ENCODE data around the gene SMIM10L2A.
A peak's percentile ranks its signal among the peaks of the same experiment; 100 is the strongest.
"Not testable (repeated sequence)": the region's sequence is repeated elsewhere in the genome, so short reads cannot be mapped to it uniquely, and the experiment has no call there.

The SMIM10L2A gene

DNA sequence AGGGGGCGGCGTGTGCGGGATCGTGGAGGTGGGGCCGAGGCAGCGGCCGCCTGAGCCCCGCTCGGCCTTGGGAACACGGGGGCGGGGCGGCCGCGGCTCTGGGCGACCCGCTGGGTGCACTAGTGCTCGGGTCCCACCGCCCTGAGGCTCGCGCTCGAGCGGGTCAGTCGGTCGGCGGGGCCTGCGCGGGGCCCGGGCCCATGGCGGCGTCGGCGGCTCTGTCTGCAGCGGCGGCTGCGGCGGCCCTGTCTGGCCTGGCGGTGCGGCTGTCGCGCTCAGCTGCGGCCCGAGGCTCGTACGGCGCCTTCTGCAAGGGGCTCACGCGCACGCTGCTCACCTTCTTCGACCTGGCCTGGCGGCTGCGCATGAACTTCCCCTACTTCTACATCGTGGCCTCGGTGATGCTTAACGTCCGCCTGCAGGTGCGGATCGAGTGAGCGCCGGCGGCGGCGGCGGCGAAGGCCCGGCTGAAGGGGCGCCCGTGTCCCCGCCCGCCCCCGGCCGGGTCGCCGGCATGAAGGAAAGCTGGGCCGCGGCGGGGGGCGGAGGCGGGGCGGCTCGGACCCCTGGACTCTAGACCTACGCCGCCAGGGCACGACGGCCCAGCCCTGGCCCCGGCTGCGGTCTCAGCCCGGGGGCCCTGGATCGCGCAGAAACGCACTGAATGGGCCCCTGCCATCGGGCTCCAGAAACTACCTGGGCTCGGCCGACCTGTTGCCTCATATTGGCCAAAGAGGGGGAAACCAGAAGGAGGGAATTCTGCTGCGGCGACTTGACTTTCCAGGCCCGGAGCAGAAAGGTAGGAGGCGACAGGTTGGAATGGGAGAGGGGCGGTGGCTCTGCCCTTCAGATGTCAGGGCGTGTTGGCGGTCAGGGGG is at the start of gene SMIM10L2A:
SMIM10L2A (plus strand) TSS at position 13 of the 878 bp plus-strand sequence; CDS start at position 201, 188 bp downstream.
- DNase-seq: no peak

- DNase-seq: no peak
Measured at GRCh38 chrX:135373357-135373756, 48.4 kb upstream of the SMIM10L2A start.

DNA sequence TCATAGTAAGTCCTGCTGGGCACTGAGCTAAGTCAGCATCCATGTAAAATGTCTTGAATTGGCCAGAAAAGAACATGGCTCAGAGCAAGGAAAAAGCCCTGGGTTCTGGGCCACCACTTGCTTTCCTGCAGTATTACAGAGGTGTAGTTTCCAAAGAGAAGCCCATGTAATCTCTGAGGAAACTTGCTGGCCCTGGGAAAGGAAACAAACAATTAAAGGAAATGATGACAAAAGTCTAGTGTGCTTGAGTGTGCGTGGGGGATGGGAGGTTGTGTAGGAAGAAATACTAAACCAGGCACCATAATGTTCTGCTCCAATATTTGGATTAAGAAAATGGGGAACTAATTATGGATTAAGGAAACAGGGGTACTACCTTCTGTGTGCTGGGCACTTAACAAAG is 39.5 kb upstream of the SMIM10L2A start:
- no peak for DNase-seq

GRCh38 chrX:135383249-135383648 is 38.5 kb upstream of the SMIM10L2A start:
- DNase-seq: no peak

- no peak for DNase-seq
Measured at GRCh38 chrX:135384161-135384836, 37.4 kb upstream of the SMIM10L2A start.

DNA sequence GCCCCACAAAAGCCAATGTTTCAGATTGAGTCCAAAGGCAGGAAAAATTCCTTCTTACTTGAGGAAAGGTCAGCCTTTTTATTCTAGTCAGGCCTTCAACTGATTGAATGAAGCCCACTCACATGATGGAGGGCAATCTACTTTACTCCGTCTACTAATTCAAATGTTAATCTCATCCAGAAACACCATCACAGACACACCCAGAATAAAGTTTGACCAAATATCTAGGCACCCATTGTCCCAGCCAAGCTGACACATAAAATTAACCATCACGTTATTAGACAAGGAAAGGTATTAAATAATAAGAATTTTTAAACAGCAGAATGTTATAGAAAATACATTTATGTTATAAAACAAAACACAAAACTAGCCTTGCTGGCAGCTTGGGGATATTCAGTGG is 32.9 kb upstream of the SMIM10L2A start:
- DNase-seq: no peak

GRCh38 chrX:135389243-135389642 is 32.5 kb upstream of the SMIM10L2A start:
- DNase-seq: no peak

DNA sequence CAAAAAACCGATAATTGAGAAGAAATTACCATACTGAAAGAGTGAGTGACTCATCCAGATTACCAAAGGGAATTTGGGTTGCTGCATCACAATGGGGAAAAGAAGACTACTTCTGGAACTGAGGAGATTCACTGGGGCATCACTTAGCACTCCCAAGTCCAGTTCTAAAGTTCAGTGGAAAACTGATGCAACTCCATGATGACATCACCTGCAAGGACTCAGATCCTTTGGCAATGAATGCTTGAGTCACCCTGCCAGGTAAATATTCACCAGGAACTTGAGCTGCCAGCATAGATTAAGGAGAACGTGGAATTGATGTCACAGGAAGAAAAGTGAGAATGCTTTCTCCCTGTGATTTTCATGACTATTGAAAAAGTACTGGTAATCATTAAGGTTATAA is 32.0 kb upstream of the SMIM10L2A start:
- DNase-seq: peak; percentile 59

DNA sequence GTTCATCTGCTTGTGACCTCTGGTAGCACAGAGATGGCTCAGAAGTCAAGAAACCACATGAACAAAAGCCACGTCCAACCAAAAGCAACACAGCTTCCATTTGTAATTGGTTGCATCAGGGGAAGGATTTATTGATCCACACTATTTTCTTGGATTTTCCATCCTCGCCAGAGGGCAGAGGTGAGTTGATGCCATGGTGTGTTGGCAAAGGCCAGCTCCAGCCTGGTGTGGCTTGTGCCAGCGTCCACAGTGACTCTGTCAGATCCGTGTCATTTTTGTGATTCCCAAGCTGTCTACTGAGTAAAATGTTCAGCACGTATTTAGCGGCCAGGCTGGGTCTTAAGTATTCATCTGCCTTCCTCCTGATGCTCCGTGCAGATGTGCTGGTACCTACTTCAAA is 30.0 kb upstream of the SMIM10L2A start:
- no peak for DNase-seq

GRCh38 chrX:135393051-135393450 is 28.7 kb upstream of the SMIM10L2A start:
- DNase-seq: no peak

DNA sequence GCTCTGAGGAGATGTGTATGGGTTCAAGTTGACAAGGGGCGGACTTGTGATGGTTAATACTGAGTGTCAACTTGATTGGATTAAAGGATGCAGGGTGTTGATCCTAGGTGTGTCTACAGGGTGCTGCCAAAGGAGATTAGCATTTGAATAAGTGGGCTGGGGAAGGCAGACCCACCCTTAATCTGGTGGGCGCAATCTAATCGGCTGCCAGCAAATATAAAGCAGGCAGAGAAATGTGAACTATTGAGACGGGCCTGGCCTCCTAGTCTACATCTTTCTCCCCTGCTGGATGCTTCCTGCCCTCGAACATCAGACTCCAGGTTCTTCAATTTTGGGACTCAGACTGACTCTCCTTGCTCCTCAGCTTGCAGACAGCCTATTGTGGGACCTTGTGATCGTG is 26.7 kb upstream of the SMIM10L2A start:
- no peak for DNase-seq

DNA sequence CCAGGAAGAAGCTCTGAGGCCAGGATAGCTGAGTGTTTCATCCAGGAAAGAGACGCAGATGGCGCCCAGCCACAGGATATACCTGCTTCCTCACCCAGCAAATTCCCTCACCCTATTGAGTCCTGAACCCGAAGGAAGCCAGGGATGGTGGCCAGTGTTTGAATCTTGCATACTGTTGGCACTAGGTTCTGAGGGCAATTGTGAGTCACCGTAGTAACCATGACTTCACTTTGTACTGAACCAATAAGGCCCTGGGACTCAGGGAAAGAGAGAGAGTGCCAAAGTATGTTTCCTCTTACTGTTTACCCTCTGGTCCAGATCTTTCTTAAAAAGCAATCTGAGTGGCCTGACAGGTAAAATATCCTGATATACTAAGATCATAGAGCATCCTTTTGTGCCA is 25.6 kb upstream of the SMIM10L2A start:
- DNase-seq: no peak

DNA sequence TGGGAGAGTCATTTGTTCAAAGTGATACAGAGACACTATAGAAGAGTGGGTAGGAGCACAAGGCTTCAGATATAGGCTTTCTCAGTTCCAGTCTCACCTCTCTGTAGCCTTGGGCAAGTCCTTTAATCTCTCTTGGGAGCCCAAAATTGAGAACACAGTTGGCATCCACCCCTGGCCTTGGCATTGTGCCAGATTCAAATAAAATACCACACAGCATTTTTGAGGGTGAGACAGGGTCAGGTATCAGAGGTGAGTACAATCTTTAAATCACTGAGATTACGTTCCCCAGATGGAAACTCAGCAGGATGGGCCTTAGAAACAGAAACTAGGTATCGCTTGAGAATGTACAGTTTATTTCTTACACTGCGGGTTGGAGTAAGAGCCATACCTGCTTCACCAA is 25.2 kb upstream of the SMIM10L2A start:
- DNase-seq: no peak

DNA sequence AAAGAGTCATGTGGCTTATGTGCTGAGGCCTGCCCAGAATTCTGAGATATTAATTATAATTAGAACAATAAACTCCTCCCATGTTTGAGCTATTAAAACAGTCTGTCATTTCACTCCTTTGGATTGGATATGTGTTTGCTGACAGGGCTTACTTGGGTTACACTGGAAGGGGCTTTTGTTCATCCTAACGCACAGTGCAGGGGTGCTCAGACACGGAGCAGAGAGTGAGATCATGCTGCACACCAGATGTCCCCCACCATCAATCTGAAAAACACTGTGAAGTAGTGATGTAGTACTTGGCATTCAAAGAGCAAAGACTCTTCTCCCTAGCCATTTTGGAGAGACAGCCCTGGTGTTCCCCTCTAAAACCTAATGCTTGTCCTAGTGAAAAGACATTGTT is 24.1 kb upstream of the SMIM10L2A start:
- no peak for DNase-seq

- DNase-seq: no peak
Measured at GRCh38 chrX:135403374-135403773, 18.4 kb upstream of the SMIM10L2A start.

DNA sequence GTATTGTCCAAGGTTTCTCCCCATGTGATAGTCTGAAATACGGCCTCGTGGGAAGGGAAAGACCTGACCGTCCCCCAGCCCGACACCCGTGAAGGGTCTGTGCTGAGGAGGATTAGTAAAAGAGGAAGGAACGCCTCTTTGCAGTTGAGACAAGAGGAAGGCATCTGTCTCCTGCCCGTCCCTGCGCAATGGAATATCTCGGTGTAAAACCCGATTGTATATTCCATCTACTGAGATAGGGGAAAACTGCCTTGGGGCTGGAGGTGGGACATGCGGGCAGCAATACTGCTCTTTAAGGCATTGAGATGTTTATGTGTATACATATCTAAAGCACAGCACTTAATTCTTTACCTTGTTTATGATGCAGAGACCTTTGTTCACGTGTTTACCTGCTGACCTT is 15.3 kb upstream of the SMIM10L2A start:
- DNase-seq: not testable (repeated sequence)

DNA sequence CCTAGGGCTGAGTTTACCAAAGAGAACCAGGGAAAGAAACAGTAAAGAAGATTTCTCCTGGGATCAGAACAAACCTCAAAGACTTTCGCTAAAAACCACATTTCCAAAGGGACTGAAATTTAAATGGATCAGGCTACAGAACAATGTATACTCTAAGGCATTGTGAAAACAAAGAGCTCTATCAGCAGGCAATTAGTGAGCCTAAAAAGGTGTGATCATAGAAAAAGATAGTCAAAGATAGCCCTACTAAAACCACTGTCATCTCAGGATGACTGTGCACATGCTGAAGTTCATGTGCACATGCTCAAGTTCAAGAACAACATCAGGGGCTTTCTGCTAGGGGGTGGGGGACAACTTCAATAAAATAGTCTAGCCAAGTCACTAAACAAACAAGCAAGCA is 12.9 kb upstream of the SMIM10L2A start:
- no peak for DNase-seq

GRCh38 chrX:135410861-135411627 is 10.7 kb upstream of the SMIM10L2A start:
- no peak for DNase-seq

- DNase-seq: no peak
Measured at GRCh38 chrX:135411893-135412292, 9.9 kb upstream of the SMIM10L2A start.

DNA sequence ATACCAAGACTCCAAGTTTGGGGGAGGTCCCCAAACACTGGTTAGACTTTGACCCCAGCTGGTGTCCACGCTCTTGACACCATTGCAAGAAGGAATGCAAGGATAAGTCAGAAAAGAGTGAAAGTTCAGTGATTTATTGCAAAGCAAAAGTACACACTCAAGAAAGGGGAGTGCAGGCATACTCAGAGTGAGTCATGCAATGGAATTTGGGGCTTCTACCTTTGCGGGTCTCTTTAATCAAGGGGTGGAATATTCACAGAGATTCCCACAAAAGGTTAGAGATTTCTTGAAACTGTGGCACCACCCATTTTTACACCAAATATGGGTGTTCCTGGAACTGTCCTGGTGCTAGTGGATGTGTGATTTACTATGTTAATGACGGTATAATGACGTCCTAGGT is 5.2 kb upstream of the SMIM10L2A start:
- peak; percentile 33 for DNase-seq

- no peak for DNase-seq
Measured at GRCh38 chrX:135420831-135421230, 913 bp upstream of the SMIM10L2A start.

DNA sequence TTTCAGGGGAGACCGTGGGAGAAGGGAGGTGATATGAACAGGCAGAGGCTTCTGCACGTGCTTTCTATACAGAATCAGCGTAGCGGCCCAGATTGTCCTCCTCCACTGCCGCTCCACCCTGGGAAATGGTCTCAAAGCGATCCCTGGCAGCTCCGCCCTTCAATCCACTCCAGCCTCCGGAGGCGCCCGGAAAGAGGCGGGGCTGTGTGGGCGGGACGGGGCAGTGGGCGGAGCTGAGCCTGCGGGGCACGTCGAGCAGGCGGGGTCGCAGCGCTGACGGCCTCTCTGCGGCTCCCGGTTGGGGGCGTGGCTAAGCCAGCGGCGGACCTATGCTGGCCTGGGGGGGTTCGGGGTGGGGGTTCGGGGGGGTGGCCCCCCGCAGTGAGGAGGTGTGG is 210 bp upstream of the SMIM10L2A start:
- peak; percentile 38 for DNase-seq

- DNase-seq: not testable (repeated sequence)
Measured at GRCh38 chrX:135422810-135423168, 1.0 kb downstream of the SMIM10L2A start.

Measured in kidney glomerular epithelial cell (primary cell).